Keratinocyte (primary cell): ENCODE results near the gene SEC61A1. TPM values are rescaled to one million over a fixed set of nuclear protein-coding genes. Genes with fewer than 3 reads are reported as not detected.

Experiments used
- DNase-seq: peaks from one replicate; pipeline ENCODE4 v3.0.0-alpha.2; 2011; ENCODE audit warnings: low read depth, missing footprints, low spot score
- FAIRE-seq: peaks from 2 replicates; lab custom pipeline; 2011; peaks lifted over from hg19 to GRCh38; lab: Jason Lieb, UNC
- H2AFZ ChIP-seq: 2 replicates; pipeline ENCODE4 v1.6.0; 2012; ENCODE audit warnings: low read length, control low read depth, inconsistent platforms; ENCODE audit not compliant: control insufficient read depth
- H3K27ac ChIP-seq: 2 replicates; pipeline ENCODE4 v1.5.1; 2011; ENCODE audit warnings: low read length; ENCODE audit not compliant: control insufficient read depth, insufficient read depth
- H3K27me3 ChIP-seq: 3 replicates; pipeline ENCODE4 v1.6.0; 2011; ENCODE audit warnings: low read length; ENCODE audit not compliant: control insufficient read depth, insufficient read depth; ENCODE audit errors: extremely low read depth
- H3K36me3 ChIP-seq, 2 experiments: 2 replicates in 1 of 2; 3 replicates in 1 of 2; pipeline ENCODE4 v1.5.1; 2011; ENCODE audit warnings: low read length in 2 of 2, mild to moderate bottlenecking in 1 of 2; ENCODE audit not compliant: control insufficient read depth in 2 of 2, insufficient read depth in 2 of 2; ENCODE audit errors: extremely low read depth in 1 of 2
- H3K4me1 ChIP-seq: 3 replicates; pipeline ENCODE4 v1.5.1; 2011; ENCODE audit warnings: low read length; ENCODE audit not compliant: control insufficient read depth, insufficient read depth; ENCODE audit errors: extremely low read depth
- H3K4me2 ChIP-seq: 3 replicates; pipeline ENCODE4 v1.6.0; 2011; ENCODE audit warnings: low read depth, low read length; ENCODE audit not compliant: control insufficient read depth, insufficient read depth; ENCODE audit errors: extremely low read depth
- H3K4me3 ChIP-seq, 3 experiments: fragments of 200-600 bp in 1 of 3; sonication (generic) in 1 of 3; 2 replicates in 2 of 3; 3 replicates in 1 of 3; pipeline ENCODE4 v1.5.1; 2011 to 2016; ENCODE audit warnings: low read length in 3 of 3, mild to moderate bottlenecking in 3 of 3, control low read depth in 2 of 3, inconsistent platforms in 1 of 3, low read depth in 1 of 3, mixed read lengths in 1 of 3, mixed run types in 1 of 3, moderate library complexity in 1 of 3; ENCODE audit not compliant: control insufficient read depth in 2 of 3, insufficient read depth in 2 of 3; ENCODE audit errors: extremely low read depth in 1 of 3
- H3K79me2 ChIP-seq: 2 replicates; pipeline ENCODE4 v1.6.0; 2012; ENCODE audit warnings: low read length; ENCODE audit not compliant: control insufficient read depth, insufficient read depth
- H3K9ac ChIP-seq: 3 replicates; pipeline ENCODE4 v1.6.0; 2011; ENCODE audit warnings: low read length; ENCODE audit not compliant: control insufficient read depth, insufficient read depth; ENCODE audit errors: extremely low read depth
- H3K9me1 ChIP-seq: 3 replicates; pipeline ENCODE4 v1.6.0; 2011; ENCODE audit warnings: low read length; ENCODE audit not compliant: control insufficient read depth, insufficient read depth; ENCODE audit errors: extremely low read depth
- H3K9me3 ChIP-seq: 2 replicates; pipeline ENCODE4 v1.5.1; 2012; ENCODE audit warnings: low read depth, low read length; ENCODE audit not compliant: control insufficient read depth
- H4K20me1 ChIP-seq: 3 replicates; pipeline ENCODE4 v1.6.0; 2011; ENCODE audit warnings: low read length; ENCODE audit not compliant: control insufficient read depth, insufficient read depth; ENCODE audit errors: extremely low read depth
- CTCF ChIP-seq, 3 experiments: IDR thresholded peaks in 1 of 3; conservative IDR thresholded peaks in 1 of 3; optimal IDR thresholded peaks in 1 of 3; 2 replicates in 2 of 3; 3 replicates in 1 of 3; pipeline versions ENCODE3 to v1.5.1; 2011; ENCODE audit warnings: low read length in 3 of 3, mild to moderate bottlenecking in 3 of 3, moderate library complexity in 2 of 3, control low read depth in 1 of 3, inconsistent platforms in 1 of 3; ENCODE audit not compliant: insufficient read depth in 2 of 3; ENCODE audit errors: extremely low read depth in 1 of 3
- EZH2 ChIP-seq: IDR thresholded peaks from one replicate; pipeline ENCODE4 v1.6.1; 2012; ENCODE audit warnings: inconsistent platforms, mild to moderate bottlenecking, low read length, moderate library complexity
- dilution Hi-C: fragments of 300-500 bp; cut with MboI; formaldehyde crosslinking; loops from one replicate; pipeline ENCODE4 v1.7.0; 2020; ENCODE audit warnings: low sequenced_read_pairs; ENCODE audit not compliant: extremely low pct_ligation_motif_present
- polyA plus RNA-seq, 5 experiments: library from polyadenylated mRNA; depleted of rRNA in 3 of 5; stranded (reverse) in 3 of 5; stranded (forward) in 1 of 5; unstranded in 1 of 5; fragments of >200 nt; gene quantifications; 1 replicate in 1 of 5; 2 replicates in 3 of 5; 3 replicates in 1 of 5; pipeline versions ENCODE4 v1.2.1 to v1.2.3, GENCODE V29; 2011 to 2012; ENCODE audit warnings: missing spikeins in 2 of 5, low read depth in 1 of 5, low replicate concordance in 1 of 5

SEC61A1 gene
- polyA plus RNA-seq, 1 donor (not counting 4 experiments of a cell fraction or from before 2014, with no cell fraction given) = 306 TPM

DNA sequence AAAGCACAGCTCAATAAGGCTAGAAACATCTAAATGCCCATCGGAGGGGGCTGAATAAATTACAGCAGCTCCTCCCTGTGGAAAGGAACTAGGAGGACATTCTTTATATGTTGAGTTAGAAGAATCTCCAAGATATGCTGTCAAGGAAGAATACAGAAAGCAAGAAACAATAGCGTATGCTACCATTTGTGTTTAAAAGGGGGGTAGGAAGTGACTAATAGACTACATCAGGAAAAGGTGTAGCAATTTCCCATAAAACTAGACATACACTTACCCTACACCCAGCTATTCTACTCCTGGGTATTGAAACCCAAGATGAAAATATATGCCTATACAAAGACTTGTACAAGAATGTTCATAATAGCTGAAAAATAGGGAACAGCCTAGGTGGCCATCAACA is 21.6 kb downstream of the SEC61A1 start:
- no peak overlapping the region for H3K4me3 ChIP-seq
- dilution Hi-C loops = no loop called here
- peak overlapping the region; percentile 16 for H3K4me2 ChIP-seq
- peaks cover 35 to 50% of the 10 kb centered on the region in 2 experiments for H3K36me3 ChIP-seq
- H3K79me2 ChIP-seq = peaks cover 29% of the 10 kb centered on the region
- FAIRE-seq = no peak
- H3K4me1 ChIP-seq = peaks cover 43% of the 10 kb centered on the region
- no peaks in the 10 kb centered on the region for H3K9me3 ChIP-seq
- DNase-seq = no peak
- peak overlapping the region; percentile 2 for H3K9ac ChIP-seq
- H4K20me1 ChIP-seq = peaks cover 4% of the 10 kb centered on the region
- H2AFZ ChIP-seq = no peak overlapping the region
- no peak for TF ChIP-seq EZH2
- no peaks in the 10 kb centered on the region for H3K27me3 ChIP-seq
- peak overlapping the region; percentile 26 for H3K27ac ChIP-seq
- peaks cover 7% of the 10 kb centered on the region for H3K9me1 ChIP-seq

DNA sequence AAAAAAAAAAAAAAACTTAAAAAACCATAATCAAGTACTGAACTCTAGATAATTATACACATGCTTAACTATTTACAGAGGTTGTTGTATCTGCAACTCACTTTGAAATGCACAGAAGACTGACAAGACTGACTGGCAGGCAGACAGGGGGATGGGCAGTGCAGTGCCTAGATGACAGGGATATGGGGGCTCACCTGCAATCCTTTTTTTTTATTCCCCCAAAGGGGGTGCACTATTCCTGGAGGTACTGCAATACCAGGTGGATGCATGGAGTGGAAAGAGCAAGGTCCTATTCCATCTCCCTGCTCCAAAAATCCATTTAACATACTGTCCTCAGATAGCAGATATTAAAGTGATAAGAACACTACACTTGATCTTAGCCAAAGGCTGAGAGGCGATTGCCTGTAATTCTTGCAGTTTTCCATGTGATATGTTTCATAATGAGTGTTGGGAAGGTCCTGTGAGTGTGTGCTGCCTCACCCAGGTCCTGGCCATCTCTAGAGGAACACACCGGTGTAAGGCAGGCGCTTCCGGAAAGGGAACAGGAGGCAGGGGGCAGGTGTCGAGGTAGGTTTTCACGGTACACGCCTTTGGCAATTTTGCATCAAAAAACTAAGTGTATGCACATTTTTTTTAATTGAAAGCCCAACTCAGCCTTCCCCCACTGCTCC is 22.7 kb downstream of the SEC61A1 start:
- H3K36me3 ChIP-seq = peaks cover 37 to 50% of the 10 kb centered on the region in 2 experiments
- H3K4me3 ChIP-seq = peak overlapping the region in 1 of 3 experiments; percentile 4
- TF ChIP-seq CTCF (optimal IDR thresholded peaks at IDR 0.05 in 1 of 3, IDR thresholded peaks at IDR 0.05 in 1 of 3, conservative IDR thresholded peaks at IDR 0.05 in 1 of 3; ENCODE audit: extremely low read depth in 1 of 3, insufficient read depth in 2 of 3, low read length in 3 of 3) (no peak), EZH2 (no peak)
- H3K4me2 ChIP-seq = peak overlapping the region; percentile 84
- dilution Hi-C loops = no loop called here
- H4K20me1 ChIP-seq = peaks cover 3% of the 10 kb centered on the region
- H3K9me3 ChIP-seq = no peaks in the 10 kb centered on the region
- peak overlapping the region; percentile 61 for H3K9ac ChIP-seq
- H3K79me2 ChIP-seq = peaks cover 26% of the 10 kb centered on the region
- H3K9me1 ChIP-seq = peaks cover 7% of the 10 kb centered on the region
- H2AFZ ChIP-seq = peak overlapping the region; percentile 33
- DNase-seq = no peak
- H3K27ac ChIP-seq = peak overlapping the region; percentile 42
- H3K27me3 ChIP-seq = no peaks in the 10 kb centered on the region
- FAIRE-seq = peak; percentile 62
- H3K4me1 ChIP-seq = peaks cover 43% of the 10 kb centered on the region
